ENCODE results near the gene CALCA.

DNA sequence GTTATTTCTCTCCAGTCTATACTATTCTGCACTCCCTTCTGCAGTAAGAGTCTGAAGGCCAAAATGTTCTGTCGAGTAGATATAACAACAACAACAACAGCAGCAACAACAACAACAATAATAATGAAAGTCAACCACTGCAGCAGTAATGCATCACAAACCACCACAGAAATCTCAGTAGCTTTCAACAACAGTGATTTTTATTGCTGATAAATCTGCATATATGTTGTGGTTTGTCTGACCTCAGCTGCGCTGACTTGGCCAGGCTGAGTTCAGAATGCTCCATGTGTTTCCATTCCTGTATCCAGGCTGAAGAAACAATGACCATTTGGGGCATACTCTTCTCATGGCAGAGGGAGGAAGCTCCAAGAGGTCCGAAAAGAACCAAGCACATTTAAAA is 47.8 kb downstream of the CALCA start:
- TF ChIP-seq FOS (IDR thresholded peaks at IDR 0.05; ENCODE audit: low read depth, low read length) (no peak), POLR2A (IDR thresholded peaks at IDR 0.05; ENCODE audit: low read depth, low read length) (no peak), CEBPB (IDR thresholded peaks at IDR 0.05; ENCODE audit: low read depth, low read length) (no peak)
- TF ChIP-seq, protein P1, sequence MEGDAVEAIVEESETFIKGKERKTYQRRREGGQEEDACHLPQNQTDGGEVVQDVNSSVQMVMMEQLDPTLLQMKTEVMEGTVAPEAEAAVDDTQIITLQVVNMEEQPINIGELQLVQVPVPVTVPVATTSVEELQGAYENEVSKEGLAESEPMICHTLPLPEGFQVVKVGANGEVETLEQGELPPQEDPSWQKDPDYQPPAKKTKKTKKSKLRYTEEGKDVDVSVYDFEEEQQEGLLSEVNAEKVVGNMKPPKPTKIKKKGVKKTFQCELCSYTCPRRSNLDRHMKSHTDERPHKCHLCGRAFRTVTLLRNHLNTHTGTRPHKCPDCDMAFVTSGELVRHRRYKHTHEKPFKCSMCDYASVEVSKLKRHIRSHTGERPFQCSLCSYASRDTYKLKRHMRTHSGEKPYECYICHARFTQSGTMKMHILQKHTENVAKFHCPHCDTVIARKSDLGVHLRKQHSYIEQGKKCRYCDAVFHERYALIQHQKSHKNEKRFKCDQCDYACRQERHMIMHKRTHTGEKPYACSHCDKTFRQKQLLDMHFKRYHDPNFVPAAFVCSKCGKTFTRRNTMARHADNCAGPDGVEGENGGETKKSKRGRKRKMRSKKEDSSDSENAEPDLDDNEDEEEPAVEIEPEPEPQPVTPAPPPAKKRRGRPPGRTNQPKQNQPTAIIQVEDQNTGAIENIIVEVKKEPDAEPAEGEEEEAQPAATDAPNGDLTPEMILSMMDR (conservative IDR thresholded peaks at IDR 0.05; ENCODE audit: low read depth, low read length) = no peak
- TF ChIP-seq, protein P2, sequence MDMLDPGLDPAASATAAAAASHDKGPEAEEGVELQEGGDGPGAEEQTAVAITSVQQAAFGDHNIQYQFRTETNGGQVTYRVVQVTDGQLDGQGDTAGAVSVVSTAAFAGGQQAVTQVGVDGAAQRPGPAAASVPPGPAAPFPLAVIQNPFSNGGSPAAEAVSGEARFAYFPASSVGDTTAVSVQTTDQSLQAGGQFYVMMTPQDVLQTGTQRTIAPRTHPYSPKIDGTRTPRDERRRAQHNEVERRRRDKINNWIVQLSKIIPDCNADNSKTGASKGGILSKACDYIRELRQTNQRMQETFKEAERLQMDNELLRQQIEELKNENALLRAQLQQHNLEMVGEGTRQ (IDR thresholded peaks at IDR 0.05; ENCODE audit: low read depth, low read length) = no peak
